Activated CD4-positive, CD25-positive, alpha-beta regulatory T cell (primary cell): ENCODE results near the gene SCML1.
"Not testable (repeated sequence)": the region's sequence is repeated elsewhere in the genome, so short reads cannot be mapped to it uniquely, and the experiment has no call there.

Experiments used
- DNase-seq, 4 experiments: peaks; one replicate each; lab custom pipeline; 2025; lab: John Stamatoyannopoulos, UW

The SCML1 gene

GRCh38 chrX:17738737-17739535 lies 1.6 kb downstream of the SCML1 start:
- no peak for DNase-seq

DNA sequence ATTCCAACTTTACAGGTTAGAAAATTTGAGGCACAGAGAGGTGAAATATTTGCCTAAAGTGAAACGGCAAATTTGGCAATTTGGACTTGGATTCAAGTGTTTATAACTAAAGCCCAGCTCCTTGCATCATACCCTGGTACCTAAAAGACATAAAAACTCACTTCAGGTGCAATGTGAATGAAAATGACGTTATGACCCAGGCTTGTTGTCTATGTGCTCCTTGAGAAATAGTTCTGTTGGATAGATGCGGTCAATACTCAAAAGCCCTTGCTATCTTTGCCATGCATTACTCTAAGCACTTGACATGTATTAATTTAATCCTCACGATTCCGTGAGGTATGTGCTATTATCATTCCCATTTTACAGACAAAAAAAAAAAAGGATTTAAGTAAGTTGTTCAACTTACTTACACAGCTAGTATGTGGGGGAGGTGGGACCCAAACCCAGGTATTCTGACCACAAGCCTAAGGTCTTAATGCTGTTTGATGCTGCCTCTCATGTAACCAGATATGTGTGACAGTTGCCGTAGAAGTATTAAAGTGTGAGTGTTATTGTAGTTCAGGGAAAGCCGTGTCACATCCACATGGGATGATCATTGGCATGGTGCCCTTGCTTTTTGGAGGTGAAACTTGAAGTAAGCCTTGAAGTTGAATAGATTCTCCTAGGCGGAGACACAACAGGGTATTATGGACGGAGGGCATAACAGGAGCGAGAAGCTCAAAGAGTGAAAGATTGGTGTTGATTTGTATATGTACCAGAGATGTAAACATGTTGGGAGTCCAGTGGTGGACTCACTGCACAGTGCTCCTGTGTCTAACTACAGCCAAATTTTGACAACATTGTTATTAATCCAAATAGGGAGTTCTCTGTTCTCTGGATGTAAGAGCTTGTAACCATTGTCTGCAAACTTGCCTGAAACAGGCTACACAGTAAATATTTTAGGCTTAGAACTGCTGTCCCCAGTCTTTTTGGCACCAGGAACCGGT lies 3.1 kb downstream of the SCML1 start:
- DNase-seq: no peak

GRCh38 chrX:17741123-17741511 lies 3.8 kb downstream of the SCML1 start:
- no peak for DNase-seq

- no peak for DNase-seq
These were observed 6.6 kb downstream of the SCML1 start for GRCh38 chrX:17743913-17744312.

- no peak for DNase-seq
These were observed 7.7 kb downstream of the SCML1 start for GRCh38 chrX:17744896-17745523.

GRCh38 chrX:17747692-17748091 lies 10.4 kb downstream of the SCML1 start:
- no peak for DNase-seq

DNA sequence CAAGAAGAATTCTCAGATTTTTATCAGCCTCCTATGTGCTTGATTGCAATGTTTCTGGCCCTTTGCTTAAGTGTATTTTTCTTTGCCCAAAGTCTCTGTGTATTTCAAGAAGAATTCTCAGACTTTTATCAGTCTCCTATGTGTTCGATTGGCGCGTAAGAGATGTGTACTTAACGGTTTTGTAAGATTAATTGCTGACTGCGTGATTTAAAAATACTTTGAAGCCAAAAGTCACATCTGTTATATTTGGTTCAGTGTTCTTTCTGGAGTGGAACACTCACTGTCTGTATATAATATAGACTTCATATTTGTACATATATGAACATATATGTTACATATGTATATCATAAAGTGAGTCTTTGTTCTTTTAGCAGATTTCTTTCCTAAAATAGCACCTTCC lies 11.4 kb downstream of the SCML1 start:
- DNase-seq: no peak

- no peak for DNase-seq
These were observed 13.1 kb downstream of the SCML1 start for GRCh38 chrX:17750436-17750835.

DNA sequence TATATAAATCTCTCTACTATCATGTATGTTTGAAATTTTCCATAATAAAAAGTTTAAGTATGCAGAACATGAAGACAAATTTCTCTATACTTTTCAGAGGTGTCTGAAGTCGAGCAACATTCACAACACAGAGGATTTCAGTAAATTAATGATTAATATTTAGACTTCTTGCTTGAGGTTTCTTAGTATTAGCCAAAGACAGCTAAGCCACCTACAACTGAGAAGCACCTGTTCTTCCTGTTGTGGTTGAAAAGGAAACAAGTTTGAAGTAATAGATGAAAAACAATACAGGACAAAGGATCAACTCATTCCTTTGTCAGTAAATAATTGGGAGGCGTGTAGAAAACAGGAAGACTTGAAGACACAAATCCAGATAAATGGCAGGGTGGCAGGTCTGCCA lies 21.1 kb downstream of the SCML1 start:
- no peak for DNase-seq

- DNase-seq: no peak
These were observed 22.7 kb downstream of the SCML1 start for GRCh38 chrX:17759990-17760389.

DNA sequence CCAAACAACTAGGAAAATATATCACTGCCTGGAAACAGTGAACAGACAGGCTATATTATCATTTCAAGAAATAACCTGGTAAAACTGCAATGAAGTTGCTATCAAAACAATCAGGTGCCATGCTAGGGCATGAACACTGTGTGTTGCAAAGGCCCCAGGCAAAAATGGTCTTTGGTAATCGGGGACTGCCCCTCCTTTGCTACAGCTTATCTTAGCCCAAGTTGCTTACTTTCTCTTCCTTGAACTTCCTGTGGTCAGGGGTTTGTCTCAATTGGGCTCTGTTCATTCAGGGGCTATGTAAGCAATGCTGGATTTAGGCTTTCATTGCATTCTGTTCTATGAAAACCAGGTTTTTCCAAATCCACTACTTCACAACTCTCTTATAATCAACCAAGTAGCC lies 30.4 kb downstream of the SCML1 start:
- no peak for DNase-seq

GRCh38 chrX:17768997-17769396 lies 31.7 kb downstream of the SCML1 start:
- no peak for DNase-seq

DNA sequence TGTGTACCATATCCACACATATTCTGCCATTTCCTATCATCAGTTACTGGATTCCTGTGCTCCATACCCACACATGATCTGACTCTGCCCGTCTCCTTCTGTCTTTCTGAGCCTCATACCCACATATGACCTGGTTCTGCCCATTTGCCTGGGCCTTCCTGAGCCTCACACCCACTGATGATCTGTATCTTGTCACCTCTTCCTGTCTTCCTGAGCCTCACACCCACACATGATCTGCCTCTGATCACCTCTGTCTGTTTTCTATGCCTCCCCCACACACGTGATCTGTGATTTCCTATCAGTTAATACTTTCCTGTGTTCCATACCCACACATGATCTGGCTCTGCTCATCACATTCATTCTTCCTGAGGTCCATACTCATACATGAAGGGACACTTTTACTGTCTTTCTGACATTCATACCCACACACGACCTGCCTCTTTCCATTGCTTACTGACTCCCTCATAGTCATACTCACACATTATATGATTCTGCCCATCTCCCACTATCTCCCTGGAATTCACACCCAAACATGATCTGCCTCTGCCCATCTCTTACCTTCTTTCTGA lies 32.5 kb downstream of the SCML1 start:
- no peak for DNase-seq

DNA sequence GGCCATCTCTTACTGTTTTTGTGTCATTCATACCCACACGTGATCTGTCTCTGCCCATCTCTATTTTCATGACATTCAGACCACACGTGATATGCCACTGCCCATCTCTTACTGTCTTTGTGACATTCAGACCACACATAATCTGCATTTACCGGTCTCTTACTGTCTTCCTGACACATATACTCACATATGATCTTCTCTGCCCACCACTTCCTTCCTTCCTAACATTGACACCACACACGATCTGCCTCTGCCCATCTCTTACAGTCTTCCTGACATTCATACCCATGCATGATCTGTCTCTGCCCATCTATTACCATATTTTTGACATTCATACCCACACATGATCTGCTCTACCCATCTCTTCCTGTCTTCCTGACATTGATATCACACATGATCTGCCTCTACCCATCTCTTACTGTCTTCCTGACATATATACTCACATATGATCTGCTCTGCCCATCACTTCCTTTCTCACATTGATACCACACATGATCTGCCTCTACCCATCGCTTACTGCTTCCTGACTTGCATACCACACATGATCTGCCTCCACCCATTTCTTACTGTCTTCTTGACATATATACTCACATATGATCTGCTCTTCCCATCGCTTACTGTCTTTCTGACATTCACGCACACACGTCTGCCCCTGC lies 36.1 kb downstream of the SCML1 start:
- no peak for DNase-seq

GRCh38 chrX:17774053-17774452 lies 36.8 kb downstream of the SCML1 start:
- DNase-seq: no peak

DNA sequence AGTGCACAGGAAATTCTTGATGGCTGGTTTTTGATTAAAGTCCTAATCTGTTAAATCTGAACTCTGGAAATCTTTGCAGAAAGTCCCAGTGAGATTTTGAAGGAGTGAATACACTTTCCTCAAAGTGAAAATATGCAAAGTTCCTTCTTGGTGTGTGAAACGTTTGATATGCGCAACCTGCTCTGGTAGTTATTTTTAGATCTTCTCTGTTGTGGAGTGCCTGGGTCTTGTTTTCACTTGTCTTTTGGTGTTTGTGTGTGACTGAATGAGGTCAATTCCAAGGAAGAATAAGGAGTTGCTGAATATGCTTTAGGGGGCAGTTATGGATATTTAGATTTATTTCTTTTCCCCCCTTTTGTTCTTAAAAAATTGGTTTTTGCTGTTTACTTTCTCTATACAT lies 41.7 kb downstream of the SCML1 start:
- no peak for DNase-seq

GRCh38 chrX:17779434-17779833 lies 42.1 kb downstream of the SCML1 start:
- DNase-seq: no peak

- not testable (repeated sequence) for DNase-seq
These were observed 49.5 kb downstream of the SCML1 start for GRCh38 chrX:17786554-17787347.

GRCh38 chrX:17787557-17787956 lies 50.3 kb downstream of the SCML1 start:
- no peak for DNase-seq

DNA sequence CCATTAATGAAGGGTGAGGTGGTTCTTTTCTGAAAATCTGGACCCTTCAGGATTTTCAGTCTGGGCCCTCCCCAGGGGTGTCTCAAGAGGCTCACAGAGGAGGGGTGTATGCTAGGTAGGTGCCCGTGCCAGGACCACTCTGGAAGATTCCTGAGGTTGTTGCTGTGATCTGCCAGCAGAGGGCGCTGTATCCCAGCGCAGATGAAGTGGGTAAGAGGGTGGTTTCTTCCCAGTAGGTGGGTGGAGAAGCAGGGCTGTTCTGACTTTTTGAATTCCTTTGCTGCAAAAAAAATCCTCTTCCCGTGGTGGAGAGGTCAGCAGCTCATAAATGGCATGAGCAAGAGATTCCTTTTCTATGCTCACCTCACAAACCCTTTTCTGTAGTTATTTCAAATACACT lies 51.1 kb downstream of the SCML1 start:
- DNase-seq: no peak
